Skeletal muscle satellite cell (primary cell): Measurements from ENCODE around the gene FAM174C.

Experiments
- H3K27me3 ChIP-seq: 2 replicates; pipeline ENCODE4 v1.7.0; 2013; ENCODE audit warnings: low read length; ENCODE audit not compliant: control insufficient read depth, insufficient read depth
- H3K36me3 ChIP-seq: 2 replicates; pipeline ENCODE4 v1.7.0; 2013; ENCODE audit warnings: mild to moderate bottlenecking, control low read depth, low read length; ENCODE audit not compliant: insufficient read depth
- H3K4me1 ChIP-seq: 2 replicates; pipeline ENCODE4 v1.7.0; 2013; ENCODE audit warnings: low read length; ENCODE audit not compliant: control insufficient read depth, insufficient read depth
- H3K4me2 ChIP-seq: 2 replicates; pipeline ENCODE4 v1.7.0; 2013; ENCODE audit warnings: mild to moderate bottlenecking, low read length
- H3K4me3 ChIP-seq: 2 replicates; pipeline ENCODE4 v1.7.0; 2013; ENCODE audit warnings: low read length
- H3K9ac ChIP-seq: 2 replicates; pipeline ENCODE4 v1.7.0; 2013; ENCODE audit warnings: mild to moderate bottlenecking, low read depth, low read length, moderate library complexity
- H3K9me3 ChIP-seq: replicated peaks from 2 replicates; pipeline ENCODE4 v1.7.0; 2013; ENCODE audit warnings: mild to moderate bottlenecking, control low read depth, low read length

The FAM174C gene

GRCh38 chr19:1261538-1261797 lies 13.9 kb upstream of the FAM174C start:
- peak overlapping the region; percentile 89 for H3K4me2 ChIP-seq
- H3K9ac ChIP-seq: peak overlapping the region; percentile 74
- no peaks in the 10 kb centered on the region for H3K27me3 ChIP-seq
- peaks cover 26% of the 10 kb centered on the region for H3K36me3 ChIP-seq
- H3K4me1 ChIP-seq: peaks cover 81% of the 10 kb centered on the region
- H3K9me3 ChIP-seq: no peaks in the 10 kb centered on the region
- peak overlapping the region; percentile 70 for H3K4me3 ChIP-seq

GRCh38 chr19:1261798-1262622 lies 13.3 kb upstream of the FAM174C start:
- Histone ChIP-seq H3K9me3 (no peaks in the 10 kb centered on the region), H3K9ac (peak overlapping the region; percentile 74), H3K4me2 (peak overlapping the region; percentile 89), H3K4me1 (peaks cover 77% of the 10 kb centered on the region), H3K4me3 (peak overlapping the region; percentile 70), H3K27me3 (no peaks in the 10 kb centered on the region), H3K36me3 (peaks cover 21% of the 10 kb centered on the region)

GRCh38 chr19:1262623-1263123 lies 12.7 kb upstream of the FAM174C start:
- Histone ChIP-seq H3K4me3 (peak overlapping the region; percentile 70), H3K9me3 (no peaks in the 10 kb centered on the region), H3K4me2 (peak overlapping the region; percentile 89), H3K4me1 (peaks cover 78% of the 10 kb centered on the region), H3K27me3 (no peaks in the 10 kb centered on the region), H3K36me3 (peaks cover 15% of the 10 kb centered on the region), H3K9ac (peak overlapping the region; percentile 74)

GRCh38 chr19:1263188-1263587 lies 12.1 kb upstream of the FAM174C start:
- Histone ChIP-seq H3K4me2 (peak overlapping the region; percentile 89), H3K9me3 (no peaks in the 10 kb centered on the region), H3K27me3 (no peaks in the 10 kb centered on the region), H3K36me3 (peaks cover 9% of the 10 kb centered on the region), H3K4me3 (peak overlapping the region; percentile 70), H3K9ac (peak overlapping the region; percentile 74), H3K4me1 (peaks cover 78% of the 10 kb centered on the region)

GRCh38 chr19:1264801-1265614 lies 10.3 kb upstream of the FAM174C start:
- H3K4me1 ChIP-seq: peaks cover 76% of the 10 kb centered on the region
- peak overlapping the region; percentile 76 for H3K4me2 ChIP-seq
- H3K9ac ChIP-seq: peak overlapping the region; percentile 51
- H3K27me3 ChIP-seq: no peaks in the 10 kb centered on the region
- peak overlapping the region; percentile 51 for H3K4me3 ChIP-seq
- H3K9me3 ChIP-seq: no peaks in the 10 kb centered on the region
- H3K36me3 ChIP-seq: no peaks in the 10 kb centered on the region

- Histone ChIP-seq H3K36me3 (peaks cover under 1% of the 10 kb centered on the region), H3K4me2 (peak overlapping the region; percentile 96), H3K4me3 (peak overlapping the region; percentile 77), H3K4me1 (peaks cover 76% of the 10 kb centered on the region), H3K9me3 (no peaks in the 10 kb centered on the region), H3K27me3 (no peaks in the 10 kb centered on the region), H3K9ac (peak overlapping the region; percentile 80)
Measured at GRCh38 chr19:1265615-1266128, 9.7 kb upstream of the FAM174C start.

GRCh38 chr19:1266129-1266915 lies 9.0 kb upstream of the FAM174C start:
- H3K4me3 ChIP-seq: peak overlapping the region; percentile 77
- H3K4me2 ChIP-seq: peak overlapping the region; percentile 96
- peak overlapping the region; percentile 80 for H3K9ac ChIP-seq
- peaks cover 7% of the 10 kb centered on the region for H3K36me3 ChIP-seq
- H3K27me3 ChIP-seq: no peaks in the 10 kb centered on the region
- H3K4me1 ChIP-seq: peaks cover 78% of the 10 kb centered on the region
- H3K9me3 ChIP-seq: no peaks in the 10 kb centered on the region

- Histone ChIP-seq H3K4me2 (peak overlapping the region; percentile 96), H3K36me3 (peaks cover 13% of the 10 kb centered on the region), H3K9ac (peak overlapping the region; percentile 80), H3K9me3 (no peaks in the 10 kb centered on the region), H3K27me3 (no peaks in the 10 kb centered on the region), H3K4me3 (peak overlapping the region; percentile 77), H3K4me1 (peaks cover 78% of the 10 kb centered on the region)
Measured at GRCh38 chr19:1266916-1267476, 8.3 kb upstream of the FAM174C start.

GRCh38 chr19:1267477-1268225 lies 7.7 kb upstream of the FAM174C start:
- Histone ChIP-seq H3K4me3 (peak overlapping the region; percentile 77), H3K27me3 (no peaks in the 10 kb centered on the region), H3K9ac (peak overlapping the region; percentile 80), H3K36me3 (peaks cover 20% of the 10 kb centered on the region), H3K4me2 (peak overlapping the region; percentile 96), H3K4me1 (peaks cover 77% of the 10 kb centered on the region), H3K9me3 (no peaks in the 10 kb centered on the region)

GRCh38 chr19:1268226-1269064 lies 6.9 kb upstream of the FAM174C start:
- peak overlapping the region; percentile 96 for H3K4me2 ChIP-seq
- peak overlapping the region; percentile 43 for H3K9ac ChIP-seq
- H3K27me3 ChIP-seq: no peaks in the 10 kb centered on the region
- H3K4me1 ChIP-seq: peaks cover 77% of the 10 kb centered on the region
- H3K4me3 ChIP-seq: no peak overlapping the region
- no peaks in the 10 kb centered on the region for H3K9me3 ChIP-seq
- H3K36me3 ChIP-seq: peaks cover 28% of the 10 kb centered on the region
